ENCODE results near the gene SOSTDC1.
A peak's percentile ranks its signal among the peaks of the same experiment; 100 is the strongest.
"Not testable (repeated sequence)": the region's sequence is repeated elsewhere in the genome, so short reads cannot be mapped to it uniquely, and the experiment has no call there.

SOSTDC1 gene

DNA sequence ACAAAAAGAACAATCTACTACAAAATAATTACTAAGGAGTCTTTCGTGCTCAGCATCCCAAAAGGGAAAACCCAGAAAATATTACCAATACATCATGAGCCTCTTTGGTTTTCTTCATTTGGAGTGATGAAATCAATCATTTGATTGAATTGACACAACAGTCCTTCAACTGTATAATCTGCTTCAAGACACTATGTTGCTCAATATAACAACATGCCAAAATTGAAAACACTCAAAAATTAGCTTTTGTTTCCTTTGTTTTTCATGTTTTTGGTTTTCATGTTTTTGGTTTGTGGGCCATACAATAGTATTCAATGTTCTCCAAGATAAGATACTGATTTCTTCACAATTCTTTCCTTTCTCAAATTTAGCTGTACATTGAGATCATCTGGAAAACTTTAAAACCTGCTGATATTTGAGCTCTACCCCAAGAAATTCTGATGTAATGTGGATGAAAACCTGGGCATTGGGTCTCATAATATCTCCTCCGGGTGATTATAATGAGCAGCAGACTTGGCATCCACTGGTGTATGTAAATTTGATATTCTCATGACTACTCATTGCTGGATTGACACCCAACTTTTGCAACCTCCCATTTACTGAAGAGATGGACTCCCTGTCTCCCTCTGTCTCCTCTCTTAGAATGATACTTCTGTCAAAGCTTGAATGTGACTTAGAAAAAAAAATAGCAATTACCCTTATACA lies 4.6 kb downstream of the SOSTDC1 start:
- DNase-seq, result no peak

- not testable (repeated sequence) for DNase-seq
Measured at GRCh38 chr7:16456303-16456702, 9.2 kb downstream of the SOSTDC1 start.

- no peak for DNase-seq
Measured at GRCh38 chr7:16455591-16455990, 9.9 kb downstream of the SOSTDC1 start.

DNA sequence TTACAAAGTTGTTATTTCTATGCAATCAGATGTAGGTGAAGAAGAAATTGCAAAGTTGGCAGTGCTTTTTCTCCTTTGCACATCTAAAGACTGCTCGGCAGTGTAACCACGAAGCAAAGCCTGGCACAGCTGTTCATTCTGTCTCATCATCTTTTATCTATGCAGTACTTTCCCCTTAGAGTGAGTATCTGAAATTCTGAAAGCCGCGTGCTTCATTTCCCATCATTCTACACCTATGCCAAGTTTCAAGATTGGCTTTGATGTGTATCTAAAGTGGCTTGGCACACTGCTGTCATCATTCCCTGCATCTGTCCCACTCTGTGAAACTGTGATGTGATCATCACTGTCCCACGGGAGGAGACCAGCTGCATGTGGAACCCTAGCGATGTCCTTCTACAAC lies 15.2 kb downstream of the SOSTDC1 start:
- no peak for DNase-seq

DNA sequence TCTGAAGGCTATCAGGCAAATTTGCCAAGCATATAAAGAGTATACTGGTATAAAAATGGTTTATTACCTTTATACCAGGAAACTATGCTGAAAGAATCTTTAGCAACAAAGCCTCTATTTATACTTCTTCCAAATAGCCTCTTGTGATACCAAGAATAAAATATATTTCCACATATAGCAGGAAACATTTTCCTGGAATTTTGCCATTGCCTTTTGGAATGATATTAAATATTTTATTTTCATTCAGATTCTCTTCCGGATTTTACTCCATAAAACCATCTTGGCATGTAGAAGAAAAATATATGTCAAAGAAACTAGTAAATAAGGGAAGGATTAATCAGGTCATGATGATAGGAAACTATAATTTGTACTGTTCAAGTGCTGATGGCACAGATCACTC lies 17.7 kb downstream of the SOSTDC1 start:
- DNase-seq, result no peak

- no peak for DNase-seq
Measured at GRCh38 chr7:16446508-16446907, 19.0 kb downstream of the SOSTDC1 start.

DNA sequence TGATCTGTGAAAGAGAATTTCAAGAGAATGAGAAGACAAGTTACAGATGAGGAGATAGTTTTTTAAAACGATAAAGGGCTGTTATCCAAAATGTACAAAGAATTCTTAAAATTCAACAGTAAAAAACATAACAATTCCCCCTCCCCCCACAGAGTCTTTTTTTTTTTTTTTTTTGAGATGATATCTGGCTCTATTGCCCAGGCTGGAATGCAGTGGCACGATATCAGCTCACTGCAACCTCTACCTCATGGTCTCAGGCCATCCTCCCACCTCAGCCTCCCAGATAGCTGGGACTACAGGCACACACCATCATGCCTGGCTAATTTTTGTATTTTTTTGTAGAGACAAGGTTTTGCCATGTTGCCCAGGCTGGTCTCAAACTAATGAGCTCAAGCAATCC lies 21.7 kb downstream of the SOSTDC1 start:
- DNase-seq, result not testable (repeated sequence)

DNA sequence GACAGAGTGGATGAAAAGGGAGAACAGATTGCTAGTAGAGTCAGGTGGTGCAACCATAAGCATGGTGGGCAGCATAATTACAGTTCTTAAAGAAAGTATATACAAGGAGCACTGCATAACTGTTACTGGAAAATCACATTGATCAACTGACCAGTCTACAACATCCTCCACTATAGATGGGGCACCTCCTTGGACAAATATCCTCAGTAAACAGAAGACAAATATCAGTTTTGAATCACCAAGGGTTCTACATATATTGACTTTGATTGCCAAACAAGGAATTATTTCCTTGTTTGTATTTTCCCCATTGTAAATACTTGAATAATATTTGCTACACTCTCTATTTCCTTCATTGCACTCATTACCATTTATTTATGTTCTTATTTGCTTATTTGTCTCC lies 26.6 kb downstream of the SOSTDC1 start:
- DNase-seq, result no peak

DNA sequence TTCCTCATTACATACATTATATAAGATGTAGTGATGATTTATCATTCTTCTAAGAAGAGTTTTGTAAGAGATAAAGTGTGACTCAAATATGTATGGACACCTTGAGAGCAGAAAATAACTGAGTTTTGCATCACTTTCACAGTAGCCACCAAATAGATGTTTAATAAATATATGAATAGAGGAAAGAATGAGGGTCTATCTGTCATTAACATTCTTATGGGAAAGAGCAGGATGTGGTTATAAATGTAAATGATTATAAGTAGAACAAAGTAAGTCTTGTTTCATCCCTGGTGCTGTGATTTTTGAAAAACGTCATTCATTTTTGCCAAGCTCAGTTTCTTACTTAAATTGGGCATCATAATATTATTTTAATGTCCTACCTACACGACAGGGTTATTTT lies 29.2 kb downstream of the SOSTDC1 start:
- no peak for DNase-seq

- no peak for DNase-seq
Measured at GRCh38 chr7:16433568-16434122, 31.9 kb downstream of the SOSTDC1 start.

- DNase-seq, result no peak
Measured at GRCh38 chr7:16432425-16432731, 33.2 kb downstream of the SOSTDC1 start.

- DNase-seq, result no peak
Measured at GRCh38 chr7:16431646-16432424, 33.7 kb downstream of the SOSTDC1 start.

DNA sequence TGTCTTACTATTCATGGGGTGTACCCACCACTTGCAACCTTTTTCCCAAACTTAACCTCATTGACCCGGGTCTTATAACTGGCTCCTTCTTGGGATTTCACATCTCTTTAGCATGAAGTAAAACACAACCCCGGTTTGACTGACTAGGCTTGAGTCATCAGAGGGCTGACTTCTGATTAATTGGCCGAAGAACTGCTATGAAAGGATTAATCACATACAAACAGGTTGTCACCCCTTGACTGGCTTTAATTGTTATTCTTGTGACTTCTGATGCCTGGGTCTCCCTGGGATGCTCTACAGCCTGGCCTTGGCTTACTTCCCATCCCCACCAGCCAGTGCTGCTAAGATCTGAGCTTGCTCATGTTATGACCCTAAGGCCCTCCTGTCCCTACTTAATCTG lies 35.4 kb downstream of the SOSTDC1 start:
- DNase-seq, result no peak

GRCh38 chr7:16428672-16429071 lies 36.9 kb downstream of the SOSTDC1 start:
- DNase-seq, result no peak

DNA sequence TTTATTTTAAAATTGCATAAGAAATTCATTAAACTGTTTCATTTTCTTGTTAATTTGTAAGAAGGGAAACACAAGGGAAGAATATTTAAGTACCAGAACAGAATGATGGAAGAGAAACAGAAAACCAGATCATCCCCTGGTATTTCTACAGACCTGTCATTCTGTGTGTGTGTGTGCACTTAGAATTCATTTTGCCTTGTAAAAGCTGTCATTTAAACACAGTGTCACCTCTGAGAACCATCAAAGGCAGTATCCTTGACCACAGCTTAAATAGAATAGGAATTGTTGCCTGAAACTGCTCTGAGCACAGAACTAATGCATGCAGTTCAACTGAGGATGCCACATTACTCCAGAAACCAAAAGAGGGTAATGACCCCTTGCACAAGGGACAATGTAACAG lies 37.4 kb downstream of the SOSTDC1 start:
- no peak for DNase-seq

- DNase-seq, result no peak
Measured at GRCh38 chr7:16423761-16424160, 41.8 kb downstream of the SOSTDC1 start.

- DNase-seq, result no peak
Measured at GRCh38 chr7:16422917-16423316, 42.6 kb downstream of the SOSTDC1 start.

DNA sequence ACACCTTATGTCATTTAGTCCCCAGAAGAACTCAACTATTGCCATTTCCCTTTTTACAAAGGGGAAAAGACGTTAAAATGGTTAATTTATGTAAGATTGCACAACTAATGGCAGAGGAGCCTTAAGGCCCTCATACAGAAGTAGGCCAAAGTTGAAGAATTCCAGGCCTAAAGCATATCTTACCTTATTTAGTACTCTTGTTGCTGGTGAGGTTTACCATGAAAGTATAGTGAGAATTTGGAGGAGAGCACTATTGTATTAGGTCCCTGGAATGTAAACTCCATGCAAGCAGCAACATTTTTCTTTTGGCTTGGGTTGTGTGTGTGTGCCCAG lies 43.5 kb downstream of the SOSTDC1 start:
- DNase-seq, result no peak

DNA sequence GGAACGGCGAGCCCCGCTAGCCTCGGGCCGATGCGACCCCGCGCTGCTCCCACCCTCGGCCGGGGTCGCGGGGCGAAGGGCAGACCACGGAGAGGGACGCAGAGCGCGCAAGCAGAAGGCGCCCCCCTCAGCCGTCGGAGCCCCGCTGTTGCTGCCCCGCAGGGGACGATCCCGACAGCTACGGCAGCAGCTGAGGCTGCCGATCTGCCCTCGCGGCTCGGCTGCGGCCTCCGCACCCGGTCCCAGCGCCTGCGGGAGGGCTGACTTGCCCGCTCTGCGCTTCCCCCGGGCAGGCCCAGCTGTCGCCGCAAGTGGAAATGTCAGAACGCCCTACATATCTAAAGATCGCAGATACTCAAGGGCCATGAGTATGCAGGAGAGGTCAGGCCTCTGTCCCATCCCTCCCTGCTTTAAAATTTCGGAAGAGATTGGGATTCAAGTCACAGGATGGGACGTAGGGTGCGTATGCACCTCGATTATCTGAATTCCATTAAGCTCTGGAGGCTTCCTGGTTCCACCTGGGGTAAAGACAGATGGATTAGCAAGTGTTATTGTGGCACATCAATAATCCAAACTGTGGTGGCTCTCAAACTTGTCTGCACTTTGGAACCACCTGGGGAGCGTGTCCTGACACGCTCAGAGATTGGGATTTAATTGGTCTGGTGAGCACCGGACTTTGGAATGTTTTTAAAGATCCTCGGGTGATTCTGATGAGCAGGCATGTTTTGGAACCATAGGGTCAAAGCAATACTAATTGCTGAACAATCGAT lies 44.0 kb downstream of the SOSTDC1 start, which contains the start of gene CRPPA:
TSS of gene CRPPA (minus strand) at position 206 of the 770 bp plus-strand sequence. CDS start 216 bp downstream, outside the sequence.
- DNase-seq, result peak in 1 of 4 experiments; percentile 29

GRCh38 chr7:16420649-16421332 lies 44.7 kb downstream of the SOSTDC1 start:
- DNase-seq, result peak; percentile 11 to 62 (median 42)

DNA sequence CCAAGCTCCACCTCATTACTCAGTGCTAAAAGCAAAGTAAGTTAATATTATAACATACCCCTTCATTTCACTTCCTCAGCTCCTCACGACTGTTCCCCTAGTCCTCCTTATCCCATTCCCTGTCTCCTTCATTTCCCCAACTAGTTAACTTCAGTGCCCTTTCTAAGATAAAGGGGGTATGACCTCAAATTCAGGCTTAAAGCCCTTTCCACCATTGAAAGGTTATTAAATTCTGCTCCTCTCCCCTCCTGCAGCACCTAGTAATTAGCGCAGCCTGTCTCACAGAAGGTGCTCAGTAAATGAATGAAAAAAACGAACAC lies 45.2 kb downstream of the SOSTDC1 start:
- no peak for DNase-seq

DNA sequence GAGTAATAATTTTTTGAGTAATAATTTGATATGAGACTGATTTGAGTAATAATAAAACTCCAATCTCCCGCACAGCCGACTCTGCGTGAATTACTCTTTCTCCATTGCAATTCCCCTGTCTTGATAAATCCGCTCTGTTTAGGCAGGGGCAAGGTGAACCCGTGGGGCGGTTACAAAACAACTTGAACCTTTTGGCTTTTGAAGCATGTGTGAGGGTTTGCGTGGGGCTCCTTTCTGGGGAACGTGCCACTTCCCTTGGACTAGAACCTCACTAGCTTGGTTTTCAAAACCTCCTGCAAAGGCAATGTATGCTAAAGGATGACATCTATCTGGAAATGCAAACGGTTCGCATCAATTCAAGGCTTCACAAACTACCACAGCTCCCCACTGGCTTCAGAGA lies 45.7 kb downstream of the SOSTDC1 start:
- no peak for DNase-seq

DNA sequence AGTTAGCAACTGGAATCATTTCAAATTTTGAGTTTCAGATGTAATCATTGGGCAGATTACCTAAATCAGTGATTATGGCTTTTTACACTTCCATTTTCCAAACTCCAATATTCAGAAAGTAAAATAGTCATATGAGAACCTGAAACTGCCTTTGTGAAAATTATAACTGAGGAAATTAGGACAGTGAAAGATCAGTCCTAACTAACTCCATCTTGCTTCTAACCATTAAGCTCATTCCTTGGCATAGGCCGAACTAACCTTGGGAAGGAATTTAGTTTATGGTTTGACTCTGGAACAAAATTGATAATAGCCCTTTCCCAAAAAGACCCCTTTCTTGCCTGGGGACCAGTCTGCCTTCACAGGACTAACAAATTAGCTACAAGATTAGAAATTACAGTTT lies 46.4 kb downstream of the SOSTDC1 start:
- DNase-seq, result no peak

All from activated CD4-positive, CD25-positive, alpha-beta regulatory T cell (primary cell).